Mammary epithelial cell (primary cell): ENCODE results near the gene RIF1.

Source experiments
- CTCF ChIP-seq, 2 donors: IDR thresholded peaks in 1 of 2; conservative IDR thresholded peaks in 1 of 2; 2 replicates each; pipeline ENCODE4 v1.5.1; 2011 to 2012; ENCODE audit warnings: inconsistent platforms in 2 of 2, low read length in 2 of 2, mild to moderate bottlenecking in 2 of 2, control low read depth in 1 of 2, low read depth in 1 of 2; ENCODE audit not compliant: insufficient read depth in 1 of 2; ENCODE audit errors: extremely low read depth in 1 of 2
- EZH2 ChIP-seq: IDR thresholded peaks from 2 replicates; pipeline ENCODE4 v1.6.1; 2012; ENCODE audit warnings: low read length, inconsistent platforms, borderline replicate concordance

- TF ChIP-seq CTCF (conservative IDR thresholded peaks at IDR 0.05 in 1 of 2, IDR thresholded peaks at IDR 0.05 in 1 of 2; ENCODE audit: extremely low read depth in 1 of 2, insufficient read depth in 1 of 2, low read depth in 1 of 2, low read length in 2 of 2) (no peak), EZH2 (no peak)
Measured at GRCh38 chr2:151403914-151404313, 5.8 kb upstream of the RIF1 start.
